ENCODE data around the gene PTHLH. TPM values are rescaled to one million over a fixed set of nuclear protein-coding genes. Genes with fewer than 3 reads are reported as not detected.

PTHLH gene
- total RNA-seq, 1 donor from 2014 or later = 48.5 TPM

GRCh38 chr12:27982385-27982784 lies 9.9 kb upstream of the PTHLH start:
- H3K9me3 Mint-ChIP-seq (ENCODE audit: unreplicated experiment) = no peaks in the 10 kb centered on the region
- no peaks in the 10 kb centered on the region for H3K36me3 Mint-ChIP-seq (ENCODE audit: low read depth, unreplicated experiment)
- TF ChIP-seq CTCF (IDR thresholded peaks at IDR 0.05; ENCODE audit: insufficient read depth, low read depth, low read length) = no peak
- TF ChIP-seq EZH2 (IDR thresholded peaks at IDR 0.05; ENCODE audit: insufficient read depth, low read length) = no peak
- no peaks in the 10 kb centered on the region for H3K9me3 ChIP-seq (ENCODE audit: insufficient read depth, low read depth, low read length)
- no peaks in the 10 kb centered on the region for H3K27me3 Mint-ChIP-seq (ENCODE audit: low read depth, unreplicated experiment)
- peaks cover 27% of the 10 kb centered on the region for H3K4me1 ChIP-seq (ENCODE audit: insufficient read depth, low read length)
- no peaks in the 10 kb centered on the region for H4K20me1 ChIP-seq (ENCODE audit: insufficient read depth, low read length)
- H3K27ac ChIP-seq (ENCODE audit: low read depth, low read length) = peak overlapping the region; percentile 38
- peak overlapping the region; percentile 5 for H3K9ac ChIP-seq (ENCODE audit: low read length)
- peak; percentile 94 for FAIRE-seq
- H2AFZ ChIP-seq (ENCODE audit: low read depth, low read length) = no peak overlapping the region
- no peak overlapping the region for H3K4me3 Mint-ChIP-seq (ENCODE audit: unreplicated experiment)
- H3K27me3 ChIP-seq (ENCODE audit: insufficient read depth, low read length) = no peaks in the 10 kb centered on the region
- peak overlapping the region; percentile 76 for H3K27ac Mint-ChIP-seq (ENCODE audit: unreplicated experiment)
- no peaks in the 10 kb centered on the region for H3K79me2 ChIP-seq (ENCODE audit: insufficient read depth, low read length)
- peaks cover 21% of the 10 kb centered on the region for H3K4me1 Mint-ChIP-seq (ENCODE audit: low read depth, unreplicated experiment)
- DNase-seq (ENCODE audit: low read depth) = peak; percentile 34
- no peaks in the 10 kb centered on the region for H3K36me3 ChIP-seq (ENCODE audit: insufficient read depth, low read length)
- peak overlapping the region; percentile 45 for H3K4me2 ChIP-seq (ENCODE audit: low read length)
- no peak overlapping the region for H3K4me3 ChIP-seq (ENCODE audit: insufficient read depth, low read depth, low read length)

GRCh38 chr12:27981874-27982273 lies 9.3 kb upstream of the PTHLH start:
- Histone ChIP-seq H3K4me2 (ENCODE audit: low read length) (peak overlapping the region; percentile 45), H3K9me3 (ENCODE audit: insufficient read depth, low read depth, low read length) (no peaks in the 10 kb centered on the region), H3K79me2 (ENCODE audit: insufficient read depth, low read length) (no peaks in the 10 kb centered on the region), H3K9ac (ENCODE audit: low read length) (no peak overlapping the region), H3K27ac (ENCODE audit: low read depth, low read length) (peak overlapping the region; percentile 38), H3K4me1 (ENCODE audit: insufficient read depth, low read length) (peaks cover 27% of the 10 kb centered on the region), H4K20me1 (ENCODE audit: insufficient read depth, low read length) (no peaks in the 10 kb centered on the region), H3K4me3 (ENCODE audit: insufficient read depth, low read depth, low read length) (no peak overlapping the region), H3K27me3 (ENCODE audit: insufficient read depth, low read length) (no peaks in the 10 kb centered on the region), H3K36me3 (ENCODE audit: insufficient read depth, low read length) (no peaks in the 10 kb centered on the region), H2AFZ (ENCODE audit: low read depth, low read length) (no peak overlapping the region)
- H3K27me3 Mint-ChIP-seq (ENCODE audit: low read depth, unreplicated experiment) = no peaks in the 10 kb centered on the region
- DNase-seq (ENCODE audit: low read depth) (peak; percentile 73), FAIRE-seq (no peak)
- peak overlapping the region; percentile 76 for H3K27ac Mint-ChIP-seq (ENCODE audit: unreplicated experiment)
- H3K4me1 Mint-ChIP-seq (ENCODE audit: low read depth, unreplicated experiment) = peaks cover 21% of the 10 kb centered on the region
- no peaks in the 10 kb centered on the region for H3K36me3 Mint-ChIP-seq (ENCODE audit: low read depth, unreplicated experiment)
- no peak for TF ChIP-seq CTCF (IDR thresholded peaks at IDR 0.05; ENCODE audit: insufficient read depth, low read depth, low read length)
- no peak for TF ChIP-seq EZH2 (IDR thresholded peaks at IDR 0.05; ENCODE audit: insufficient read depth, low read length)
- H3K9me3 Mint-ChIP-seq (ENCODE audit: unreplicated experiment) = no peaks in the 10 kb centered on the region
- H3K4me3 Mint-ChIP-seq (ENCODE audit: unreplicated experiment) = no peak overlapping the region

- no peak for DNase-seq (ENCODE audit: low read depth)
- no peak for TF ChIP-seq CTCF (IDR thresholded peaks at IDR 0.05; ENCODE audit: insufficient read depth, low read depth, low read length)
- TF ChIP-seq EZH2 (IDR thresholded peaks at IDR 0.05; ENCODE audit: insufficient read depth, low read length) = no peak
These were observed 6.6 kb upstream of the PTHLH start for GRCh38 chr12:27979145-27979544.

More at GRCh38 chr12:27979145-27979544, 6.6 kb upstream of the PTHLH start:
- Histone ChIP-seq H3K9me3 (ENCODE audit: insufficient read depth, low read depth, low read length) (no peaks in the 10 kb centered on the region), H3K36me3 (ENCODE audit: insufficient read depth, low read length) (no peaks in the 10 kb centered on the region), H3K27ac (ENCODE audit: low read depth, low read length) (no peak overlapping the region), H3K27me3 (ENCODE audit: insufficient read depth, low read length) (no peaks in the 10 kb centered on the region), H3K4me2 (ENCODE audit: low read length) (no peak overlapping the region), H3K4me1 (ENCODE audit: insufficient read depth, low read length) (peaks cover 41% of the 10 kb centered on the region), H3K4me3 (ENCODE audit: insufficient read depth, low read depth, low read length) (no peak overlapping the region), H2AFZ (ENCODE audit: low read depth, low read length) (no peak overlapping the region), H3K9ac (ENCODE audit: low read length) (no peak overlapping the region), H3K79me2 (ENCODE audit: insufficient read depth, low read length) (no peaks in the 10 kb centered on the region), H4K20me1 (ENCODE audit: insufficient read depth, low read length) (no peaks in the 10 kb centered on the region)
- FAIRE-seq = no peak
- Mint-ChIP-seq H3K27ac (ENCODE audit: unreplicated experiment) (no peak overlapping the region), H3K4me3 (ENCODE audit: unreplicated experiment) (no peak overlapping the region), H3K27me3 (ENCODE audit: low read depth, unreplicated experiment) (peaks cover 8% of the 10 kb centered on the region), H3K9me3 (ENCODE audit: unreplicated experiment) (no peaks in the 10 kb centered on the region), H3K36me3 (ENCODE audit: low read depth, unreplicated experiment) (no peaks in the 10 kb centered on the region), H3K4me1 (ENCODE audit: low read depth, unreplicated experiment) (peaks cover 18% of the 10 kb centered on the region)
